ENCODE measurements around the gene CENPE.

CENPE gene

DNA sequence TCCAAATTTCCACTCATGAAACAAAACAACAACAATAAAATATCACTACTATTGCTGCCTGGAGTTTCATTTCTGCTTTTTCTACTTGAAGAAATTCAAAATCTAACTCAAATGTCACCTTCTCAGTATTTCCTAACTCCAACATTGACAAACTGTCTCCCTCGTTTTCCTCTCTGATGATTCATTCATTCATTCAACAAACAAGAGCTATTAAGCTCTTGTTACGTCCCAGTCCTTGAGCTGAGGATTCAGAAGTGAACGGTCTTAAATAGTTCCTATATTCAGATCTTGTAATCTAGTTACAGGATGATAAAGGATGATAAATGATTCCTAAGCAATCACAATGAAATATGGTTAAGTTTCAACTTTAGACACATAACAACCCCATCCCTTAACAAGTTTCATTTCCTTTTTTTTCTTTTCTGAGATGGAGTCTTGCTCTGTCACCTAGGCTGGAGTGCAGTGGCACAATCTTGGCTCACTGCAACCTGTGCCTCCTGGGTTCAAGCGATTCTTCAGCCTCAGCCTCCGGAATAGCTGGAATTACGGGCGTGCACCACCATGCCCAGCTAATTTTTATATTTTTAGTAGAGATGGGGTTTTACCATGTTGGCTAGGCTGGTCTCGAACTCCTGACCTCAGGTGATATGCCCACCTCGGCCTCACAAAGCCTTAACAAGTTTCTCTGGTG, 123.3 kb downstream of the CENPE start:
- no peak for DNase-seq

DNA sequence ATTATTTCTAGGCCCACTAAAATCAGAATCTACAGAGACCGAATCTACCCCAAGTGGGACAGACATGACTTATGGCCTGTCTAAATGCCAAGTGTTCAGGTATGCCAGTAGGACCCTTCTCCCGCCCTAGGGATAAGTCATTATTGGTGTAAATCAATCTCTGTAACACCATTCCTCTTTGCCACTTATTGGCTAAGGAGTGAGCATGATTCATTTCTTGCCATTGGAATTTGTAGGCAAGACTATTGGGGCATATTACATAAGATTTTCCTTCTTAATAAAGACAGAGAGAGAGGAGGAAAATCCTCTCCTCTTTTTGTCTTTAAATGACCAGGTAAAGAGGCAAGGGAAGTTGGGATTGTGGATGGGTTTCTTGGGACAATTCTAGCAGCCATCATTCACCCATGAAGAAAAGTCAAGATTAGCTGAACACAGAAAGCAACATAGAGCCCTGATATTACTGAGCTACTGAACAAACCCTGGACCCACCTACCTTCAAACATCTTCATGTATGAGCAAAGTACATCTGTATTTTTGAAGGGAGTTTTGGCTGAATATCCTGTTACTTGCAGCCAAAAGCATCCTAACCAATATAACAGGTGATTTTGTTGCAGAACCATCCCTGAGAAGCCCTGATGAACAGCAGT, 124.2 kb downstream of the CENPE start:
- no peak for DNase-seq

GRCh38 chr4:103067841-103068547, 130.1 kb downstream of the CENPE start:
- no peak for DNase-seq

DNA sequence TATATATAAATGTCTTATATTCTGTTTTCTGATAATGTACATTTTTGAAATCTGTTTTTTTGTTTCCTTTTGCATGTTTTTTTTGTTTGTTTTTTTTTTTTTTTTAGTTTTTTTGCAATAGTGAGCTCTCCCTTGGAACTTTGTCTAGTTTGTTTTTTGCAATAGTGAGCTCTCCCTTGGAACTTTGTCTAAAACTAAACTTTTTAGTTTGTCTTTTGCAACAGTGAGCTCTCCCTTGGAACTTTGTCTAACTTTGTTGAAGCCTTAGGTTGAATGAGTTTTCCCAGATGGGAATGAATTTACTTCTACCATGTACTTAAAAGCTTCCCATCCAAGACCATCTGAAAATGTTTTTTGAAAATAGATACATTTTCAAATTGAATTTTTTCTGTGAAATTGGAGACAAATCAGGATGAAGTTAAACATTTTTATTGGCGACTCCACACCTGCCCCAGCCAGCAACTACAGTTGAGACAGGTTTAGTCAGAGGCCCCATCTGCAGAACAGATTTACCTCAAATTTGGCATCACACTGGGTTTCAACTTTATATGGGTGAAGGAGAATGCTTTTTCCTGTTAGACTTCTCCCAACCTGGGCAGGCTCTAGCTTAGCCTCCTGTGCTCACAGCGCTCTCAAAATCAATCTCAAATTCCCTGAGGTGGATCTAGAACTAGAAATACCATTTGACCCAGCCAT, 137.5 kb downstream of the CENPE start:
- DNase-seq: no peak
